Stomach (tissue), 9 donors: ENCODE data around the gene ERF. TPM values are rescaled to one million over a fixed set of nuclear protein-coding genes. Genes with fewer than 3 reads are reported as not detected.

Experiments used
- DNase-seq, 2 donors: peaks; one replicate each; pipeline versions ENCODE4 v3.0.0 to v3.0.0-alpha.2; 2013 to 2019
- H3K27ac ChIP-seq, 5 donors: fragments of 200-600 bp in 4 of 5; sonication (generic) in 4 of 5; one replicate each; pipeline ENCODE4 v1.5.1; 2013 to 2019; ENCODE audit warnings: mild to moderate bottlenecking in 1 of 5, moderate library complexity in 1 of 5
- H3K27me3 ChIP-seq, 3 donors: fragments of 200-600 bp; sonication (generic); one replicate each; pipeline ENCODE4 v1.5.1; 2017 to 2019; ENCODE audit warnings: mixed run types in 1 of 3
- H3K36me3 ChIP-seq, 4 donors: fragments of 200-600 bp; sonication (generic); 1 replicate in 3 of 4; 2 replicates in 1 of 4; pipeline ENCODE4 v1.5.1; 2016 to 2019
- H3K4me1 ChIP-seq, 4 donors: fragments of 200-600 bp; sonication (generic); one replicate each; pipeline ENCODE4 v1.5.1; 2016 to 2019
- H3K4me3 ChIP-seq, 4 donors: fragments of 200-600 bp; sonication (generic) in 3 of 4; one replicate each; pipeline ENCODE4 v1.5.1; 2016 to 2019; ENCODE audit warnings: mild to moderate bottlenecking in 1 of 4
- H3K9me3 ChIP-seq, 4 donors: fragments of 200-600 bp; sonication (generic); one replicate each; pipeline ENCODE4 v1.5.1; 2016 to 2019
- EP300 ChIP-seq: sonication (generic); formaldehyde crosslinking; IDR thresholded peaks from one replicate; pipeline ENCODE4 v1.6.1; 2017; ENCODE audit warnings: antibody characterized with exemption
- POLR2A ChIP-seq, 4 donors: fragments of 450-650 bp; IDR thresholded peaks; one replicate each; pipeline ENCODE4 v1.6.1; 2016; ENCODE audit warnings: antibody characterized with exemption in 4 of 4, control low read depth in 2 of 4, mild to moderate bottlenecking in 1 of 4, moderate library complexity in 1 of 4
- POLR2AphosphoS5 ChIP-seq, 3 donors: sonication (generic); formaldehyde crosslinking; IDR thresholded peaks; one replicate each; pipeline ENCODE4 v1.6.1; 2016; ENCODE audit warnings: antibody characterized with exemption in 3 of 3
- WGBS, 5 donors: extraction: QIAGEN DNeasy Blood & Tissue Kit in 3 of 5; methylation state at CpG; one replicate each; pipeline versions ENCODE4 v1.1.5 to v1.1.7; 2013 to 2018; 5-methylcytosine and 5-hydroxymethylcytosine counted together
- intact Hi-C: fragments of 100-400 bp; cut with DNase I; formaldehyde crosslinking; loops from one replicate; pipeline ENCODE4 v1.15.1; 2023; ENCODE audit warnings: low total_unique reads
- polyA plus RNA-seq, 3 donors: library from polyadenylated mRNA; stranded (reverse); fragments of 200-250 nt; gene quantifications; one replicate each; pipeline ENCODE4 v1.2.3, GENCODE V29; 2013
- total RNA-seq, 5 donors: library from RNA; depleted of rRNA; stranded (reverse); fragments of >200 nt; gene quantifications; one replicate each; pipeline versions ENCODE4 v1.1.0 to v1.2.3, GENCODE V29; 2014 to 2016
- TF ChIP-seq, protein P1 (sequence below), 7 experiments: fragments of 450-650 bp in 4 of 7; fragments of 200-600 bp in 3 of 7; sonication (generic) in 3 of 7; IDR thresholded peaks; one replicate each; pipeline ENCODE4 v1.5.1; 2016 to 2019; ENCODE audit warnings: antibody characterized with exemption in 7 of 7, control low read depth in 2 of 7, mild to moderate bottlenecking in 1 of 7
- donor health status: healthy with polysubstance abuse.
- donor health status: Bipolar disorder and iron deficiency.
- donor health status: healthy.

ERF gene
- total and polyA plus RNA-seq, 8 donors: 11.6 to 118 (median 30.8) TPM

DNA sequence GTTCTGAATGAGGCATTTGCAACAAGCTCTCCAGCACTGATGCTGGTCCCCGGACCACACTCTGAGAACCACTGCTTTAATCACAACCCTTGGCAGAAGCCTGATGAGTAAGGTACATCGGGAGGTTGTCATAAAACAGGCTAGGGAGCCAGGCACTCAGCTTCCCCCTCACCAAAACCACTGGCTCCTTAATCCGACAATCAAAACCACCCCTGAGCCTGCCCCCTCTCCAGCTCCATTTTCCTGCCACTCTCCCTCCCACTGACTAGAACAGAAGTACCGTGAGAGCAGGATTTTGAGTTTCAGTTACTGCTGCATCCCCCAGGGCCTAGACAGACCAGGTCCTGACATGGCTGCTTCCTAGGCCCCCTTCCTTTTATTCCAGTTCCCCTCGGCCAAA is 19.7 kb downstream of the ERF start:
- intact Hi-C loops: loop anchor here (5.0 kb wide), 1 partner anchor 273 kb away; no protein-coding TSS in a partner anchor
- Histone ChIP-seq H3K4me3 (no peak overlapping the region), H3K9me3 (no peaks in the 10 kb centered on the region), H3K27ac (no peak overlapping the region), H3K36me3 (peaks cover 72 to 96% (median 88%) of the 10 kb centered on the region in 4 donors), H3K27me3 (no peaks in the 10 kb centered on the region), H3K4me1 (peaks cover 0 to 22% (median 17%) of the 10 kb centered on the region in 4 donors)
- WGBS, 5 donors: 68 to 96% (median 84%) methylated on average over 5 of the region's 5 CpGs
- no peak for DNase-seq
- TF ChIP-seq POLR2AphosphoS5 (IDR thresholded peaks at IDR 0.05): no peak
- TF ChIP-seq, protein P1, sequence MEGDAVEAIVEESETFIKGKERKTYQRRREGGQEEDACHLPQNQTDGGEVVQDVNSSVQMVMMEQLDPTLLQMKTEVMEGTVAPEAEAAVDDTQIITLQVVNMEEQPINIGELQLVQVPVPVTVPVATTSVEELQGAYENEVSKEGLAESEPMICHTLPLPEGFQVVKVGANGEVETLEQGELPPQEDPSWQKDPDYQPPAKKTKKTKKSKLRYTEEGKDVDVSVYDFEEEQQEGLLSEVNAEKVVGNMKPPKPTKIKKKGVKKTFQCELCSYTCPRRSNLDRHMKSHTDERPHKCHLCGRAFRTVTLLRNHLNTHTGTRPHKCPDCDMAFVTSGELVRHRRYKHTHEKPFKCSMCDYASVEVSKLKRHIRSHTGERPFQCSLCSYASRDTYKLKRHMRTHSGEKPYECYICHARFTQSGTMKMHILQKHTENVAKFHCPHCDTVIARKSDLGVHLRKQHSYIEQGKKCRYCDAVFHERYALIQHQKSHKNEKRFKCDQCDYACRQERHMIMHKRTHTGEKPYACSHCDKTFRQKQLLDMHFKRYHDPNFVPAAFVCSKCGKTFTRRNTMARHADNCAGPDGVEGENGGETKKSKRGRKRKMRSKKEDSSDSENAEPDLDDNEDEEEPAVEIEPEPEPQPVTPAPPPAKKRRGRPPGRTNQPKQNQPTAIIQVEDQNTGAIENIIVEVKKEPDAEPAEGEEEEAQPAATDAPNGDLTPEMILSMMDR (IDR thresholded peaks at IDR 0.05): no peak
- TF ChIP-seq EP300: no peak
- TF ChIP-seq POLR2A (IDR thresholded peaks at IDR 0.05): no peak

DNA sequence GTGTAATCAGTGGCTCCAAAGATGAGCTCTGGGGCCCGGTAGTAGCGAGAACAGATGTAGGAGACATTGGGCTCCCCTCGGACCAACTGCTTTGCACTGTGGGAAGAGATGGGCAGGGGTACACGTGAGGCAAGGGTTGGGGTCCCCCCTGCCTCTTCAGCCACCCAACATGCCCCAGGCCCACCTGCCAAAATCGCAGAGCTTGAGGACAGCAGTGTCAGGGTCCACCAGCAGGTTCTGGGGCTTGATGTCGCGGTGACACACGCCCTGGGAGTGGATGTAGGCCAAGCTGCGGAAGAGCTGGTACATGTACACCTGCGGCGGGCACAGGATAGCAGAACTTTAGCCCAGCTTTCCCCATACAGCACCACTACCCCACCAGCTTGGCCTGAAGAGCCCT is 20.6 kb downstream of the ERF start:
- H3K36me3 ChIP-seq: peaks cover 70 to 96% (median 88%) of the 10 kb centered on the region in 4 donors
- H3K4me1 ChIP-seq: peaks cover 0 to 21% (median 12%) of the 10 kb centered on the region in 4 donors
- H3K27ac ChIP-seq: no peak overlapping the region
- no peaks in the 10 kb centered on the region for H3K9me3 ChIP-seq
- no peak overlapping the region for H3K4me3 ChIP-seq
- intact Hi-C loops: no loop called here
- H3K27me3 ChIP-seq: no peaks in the 10 kb centered on the region
- 93 to 99% (median 95%) methylated on average over 10 to 11 of the region's 11 CpGs for WGBS, 5 donors
- TF ChIP-seq, protein P1 (IDR thresholded peaks at IDR 0.05): no peak
- TF ChIP-seq POLR2AphosphoS5 (IDR thresholded peaks at IDR 0.05): no peak
- no peak for TF ChIP-seq EP300
- TF ChIP-seq POLR2A (IDR thresholded peaks at IDR 0.05): no peak
- no peak for DNase-seq

DNA sequence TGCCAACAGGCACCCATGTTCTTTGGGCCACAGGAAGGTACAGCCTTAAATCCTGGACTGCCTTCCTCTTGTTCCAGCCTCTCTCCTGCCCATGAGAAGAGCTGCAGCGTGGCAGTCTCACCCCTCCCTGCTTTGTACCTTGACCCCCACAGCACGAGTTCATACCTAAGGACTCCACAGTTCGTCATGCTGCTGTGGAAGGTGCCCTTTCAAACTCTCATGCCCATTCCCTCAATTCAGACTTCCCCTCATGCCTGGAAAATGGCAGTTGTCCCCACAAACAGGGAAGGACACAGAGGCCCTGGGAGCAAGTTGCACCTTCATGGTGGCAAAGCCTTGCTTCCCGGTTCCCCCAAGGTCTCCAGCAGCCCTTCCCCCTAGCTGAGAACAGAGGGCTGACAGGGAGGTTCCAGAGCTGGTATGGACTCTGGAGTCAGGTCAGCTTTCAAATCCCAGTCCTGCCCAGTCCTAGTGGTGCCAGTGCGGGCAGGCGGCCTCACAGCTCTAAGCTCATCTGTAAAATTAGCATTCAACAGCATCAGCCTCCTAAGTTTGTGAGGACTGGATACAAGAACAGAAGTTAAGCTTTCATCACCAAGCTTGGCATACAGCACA is 21.1 kb downstream of the ERF start:
- no peak overlapping the region for H3K27ac ChIP-seq

DNA sequence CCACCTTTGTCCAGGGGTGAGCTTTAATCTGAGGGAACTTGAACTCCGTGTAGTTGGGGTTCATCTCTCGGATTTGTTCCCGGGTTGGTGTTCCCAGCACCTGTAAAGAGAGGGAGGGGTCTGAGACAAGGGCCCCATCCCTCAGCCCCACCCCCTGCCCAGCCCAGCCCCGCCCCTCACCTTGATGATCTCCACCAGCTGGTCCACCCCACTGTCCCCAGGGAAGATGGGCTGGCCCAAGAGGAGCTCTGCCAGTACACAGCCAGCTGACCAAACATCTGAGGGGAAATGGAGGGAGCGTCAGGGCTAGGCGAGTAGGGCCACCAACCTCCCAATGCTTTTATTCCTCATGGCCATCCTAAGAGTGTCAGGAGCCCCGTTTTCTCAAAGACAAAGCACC is 21.8 kb downstream of the ERF start:
- Histone ChIP-seq H3K27ac (no peak overlapping the region), H3K4me3 (no peak overlapping the region), H3K9me3 (no peaks in the 10 kb centered on the region), H3K27me3 (no peaks in the 10 kb centered on the region), H3K36me3 (peaks cover 70 to 100% (median 95%) of the 10 kb centered on the region in 4 donors), H3K4me1 (peaks cover 0 to 19% (median 11%) of the 10 kb centered on the region in 4 donors)
- TF ChIP-seq POLR2A (IDR thresholded peaks at IDR 0.05): no peak
- TF ChIP-seq, protein P1 (IDR thresholded peaks at IDR 0.05): no peak
- no peak for TF ChIP-seq POLR2AphosphoS5 (IDR thresholded peaks at IDR 0.05)
- no peak for TF ChIP-seq EP300
- DNase-seq: no peak
- 57 to 72% (median 65%) methylated on average over 6 to 7 of the region's 7 CpGs for WGBS, 5 donors
- intact Hi-C loops: no loop called here

More for the DNA sequence above, 21.1 kb downstream of the ERF start:
- intact Hi-C loops: no loop called here
- WGBS, 5 donors: 74 to 89% (median 82%) methylated on average over 6 of the region's 6 CpGs
- Histone ChIP-seq H3K36me3 (peaks cover 70 to 97% (median 89%) of the 10 kb centered on the region in 4 donors), H3K4me1 (peaks cover 0 to 18% (median 10%) of the 10 kb centered on the region in 4 donors), H3K27me3 (no peaks in the 10 kb centered on the region), H3K4me3 (no peak overlapping the region), H3K9me3 (no peaks in the 10 kb centered on the region)
- no peak for TF ChIP-seq EP300
- TF ChIP-seq POLR2A (IDR thresholded peaks at IDR 0.05): no peak
- no peak for TF ChIP-seq POLR2AphosphoS5 (IDR thresholded peaks at IDR 0.05)
- TF ChIP-seq, protein P1 (IDR thresholded peaks at IDR 0.05): no peak
- no peak for DNase-seq
